ENCODE results near the gene PLEKHO2. TPM values are rescaled to one million over a fixed set of nuclear protein-coding genes. Genes with fewer than 3 reads are reported as not detected.
A peak's percentile ranks its signal among the peaks of the same experiment; 100 is the strongest.

PLEKHO2 gene
- total RNA-seq, 4 donors from 2014 or later, result 2.0 to 5.4 (median 3.3) TPM

DNA sequence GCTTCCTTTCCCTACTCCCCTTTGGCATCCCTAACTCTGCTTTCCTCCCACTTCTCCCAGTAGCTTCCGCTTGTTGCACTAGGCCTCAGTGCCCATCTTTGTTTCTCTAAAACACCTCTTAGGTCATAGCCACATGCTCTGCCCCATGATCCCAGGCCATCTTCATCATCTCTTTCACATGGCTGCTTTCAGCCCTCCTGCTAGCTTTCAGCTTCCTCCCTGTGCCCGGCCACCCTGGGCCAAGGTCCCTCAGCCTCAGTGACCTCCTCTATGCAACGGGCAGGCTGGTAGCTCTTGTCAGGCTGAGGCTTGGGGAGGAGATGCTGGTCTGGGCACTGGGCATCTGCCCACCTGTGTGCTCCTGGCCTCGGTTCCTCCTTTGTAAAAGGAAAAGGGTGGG lies 2.3 kb downstream of the PLEKHO2 start:
- H3K27me3 ChIP-seq, result no peaks in the 10 kb centered on the region
- ATAC-seq (no peak), DNase-seq (no peak)
- no peaks in the 10 kb centered on the region for H3K36me3 ChIP-seq
- peak overlapping the region; percentile 66 to 92 (median 80) for H3K4me3 ChIP-seq
- H3K4me1 ChIP-seq, result peaks cover 8 to 25% of the 10 kb centered on the region in 2 donors
- peak overlapping the region; percentile 84 to 95 (median 89) for H3K27ac ChIP-seq
- in situ Hi-C loops (cut with MboI; ENCODE audit: low sequenced_read_pairs in 4 of 4) (loop anchor here in 1 of 4 donors (10.0 kb wide), 1 partner anchor 51 kb away; no protein-coding TSS in a partner anchor), intact Hi-C loops (cut with DNase I; ENCODE audit: low total_unique reads) (loop anchor here (5.0 kb wide), 2 partner anchors 48 to 148 kb away; no protein-coding TSS in a partner anchor)
- no peaks in the 10 kb centered on the region for H3K9me3 ChIP-seq
- TF ChIP-seq POLR2A (IDR thresholded peaks at IDR 0.05), result no peak
- TF ChIP-seq, protein P1, sequence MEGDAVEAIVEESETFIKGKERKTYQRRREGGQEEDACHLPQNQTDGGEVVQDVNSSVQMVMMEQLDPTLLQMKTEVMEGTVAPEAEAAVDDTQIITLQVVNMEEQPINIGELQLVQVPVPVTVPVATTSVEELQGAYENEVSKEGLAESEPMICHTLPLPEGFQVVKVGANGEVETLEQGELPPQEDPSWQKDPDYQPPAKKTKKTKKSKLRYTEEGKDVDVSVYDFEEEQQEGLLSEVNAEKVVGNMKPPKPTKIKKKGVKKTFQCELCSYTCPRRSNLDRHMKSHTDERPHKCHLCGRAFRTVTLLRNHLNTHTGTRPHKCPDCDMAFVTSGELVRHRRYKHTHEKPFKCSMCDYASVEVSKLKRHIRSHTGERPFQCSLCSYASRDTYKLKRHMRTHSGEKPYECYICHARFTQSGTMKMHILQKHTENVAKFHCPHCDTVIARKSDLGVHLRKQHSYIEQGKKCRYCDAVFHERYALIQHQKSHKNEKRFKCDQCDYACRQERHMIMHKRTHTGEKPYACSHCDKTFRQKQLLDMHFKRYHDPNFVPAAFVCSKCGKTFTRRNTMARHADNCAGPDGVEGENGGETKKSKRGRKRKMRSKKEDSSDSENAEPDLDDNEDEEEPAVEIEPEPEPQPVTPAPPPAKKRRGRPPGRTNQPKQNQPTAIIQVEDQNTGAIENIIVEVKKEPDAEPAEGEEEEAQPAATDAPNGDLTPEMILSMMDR (IDR thresholded peaks at IDR 0.05 in 4 of 5, conservative IDR thresholded peaks at IDR 0.05 in 1 of 5), result no peak

DNA sequence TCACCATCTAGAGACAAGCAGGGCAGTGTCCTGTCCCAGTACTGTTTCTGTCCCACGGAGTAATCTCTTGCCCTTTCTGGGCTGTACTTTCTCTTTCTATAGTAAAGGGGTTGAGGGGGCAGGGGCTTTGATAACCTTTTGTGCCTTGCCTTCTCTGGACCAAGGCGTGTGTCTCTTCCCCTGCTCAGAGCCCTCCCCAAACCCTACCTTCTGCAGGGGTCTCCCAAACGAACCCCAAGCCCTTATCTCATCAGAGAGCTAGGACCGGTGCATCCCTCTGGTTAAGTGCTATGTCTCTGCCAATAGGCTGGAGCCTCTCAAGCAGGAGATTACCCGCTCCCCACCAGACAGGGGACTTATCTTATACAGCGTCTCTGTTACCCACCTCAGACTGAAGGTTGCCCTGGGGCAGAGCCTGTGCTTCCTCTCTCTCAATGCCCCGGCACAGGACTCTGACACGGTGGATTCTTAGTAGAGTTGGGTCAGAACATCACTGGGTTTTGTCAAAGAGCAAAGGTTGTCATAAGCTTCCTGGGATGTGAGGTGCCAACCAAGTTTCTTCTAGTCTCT lies 2.9 kb downstream of the PLEKHO2 start:
- no peaks in the 10 kb centered on the region for H3K9me3 ChIP-seq
- H3K4me3 ChIP-seq, result peak overlapping the region in 3 of 4 donors; percentile 8 to 85 (median 66)
- intact Hi-C loops (cut with DNase I; ENCODE audit: low total_unique reads) (loop anchor here (5.0 kb wide), 2 partner anchors 48 to 148 kb away; no protein-coding TSS in a partner anchor), in situ Hi-C loops (cut with MboI; ENCODE audit: low sequenced_read_pairs in 4 of 4) (loop anchor here in 1 of 4 donors (10.0 kb wide), 1 partner anchor 50 kb away; no protein-coding TSS in a partner anchor)
- H3K4me1 ChIP-seq, result peaks cover 8 to 25% of the 10 kb centered on the region in 2 donors
- DNase-seq (no peak), ATAC-seq (no peak)
- H3K36me3 ChIP-seq, result no peaks in the 10 kb centered on the region
- no peaks in the 10 kb centered on the region for H3K27me3 ChIP-seq
- peak overlapping the region; percentile 84 to 95 (median 89) for H3K27ac ChIP-seq
- no peak for TF ChIP-seq POLR2A (IDR thresholded peaks at IDR 0.05)
- TF ChIP-seq, protein P1 (IDR thresholded peaks at IDR 0.05 in 4 of 5, conservative IDR thresholded peaks at IDR 0.05 in 1 of 5), result no peak

DNA sequence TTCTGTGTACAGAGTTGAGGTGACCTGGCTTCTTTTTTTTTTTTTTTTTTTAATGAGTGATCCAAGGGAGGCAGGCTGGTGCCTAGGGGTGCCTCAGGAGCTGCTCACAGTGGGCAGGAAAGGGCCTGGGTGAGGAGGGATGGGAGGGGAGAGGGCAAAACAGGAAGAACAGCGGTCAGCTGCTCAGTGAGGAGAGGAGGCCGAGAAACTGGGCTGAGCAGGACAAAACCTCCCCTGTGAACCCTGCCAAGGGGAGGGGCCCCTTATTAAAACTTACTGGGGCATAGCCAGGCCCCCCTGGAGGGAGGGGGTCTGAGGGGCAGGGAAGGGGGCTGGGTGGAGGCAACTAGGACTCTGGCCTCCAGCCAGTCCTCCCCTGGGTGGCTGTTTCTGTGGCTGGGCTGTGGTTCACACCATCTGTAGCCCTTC lies 3.5 kb downstream of the PLEKHO2 start:
- H3K4me3 ChIP-seq, result peak overlapping the region in 3 of 4 donors; percentile 3 to 85 (median 8)
- no peaks in the 10 kb centered on the region for H3K9me3 ChIP-seq
- H3K27me3 ChIP-seq, result no peaks in the 10 kb centered on the region
- intact Hi-C loops (cut with DNase I; ENCODE audit: low total_unique reads), result no loop called here
- H3K27ac ChIP-seq, result peak overlapping the region; percentile 46 to 95 (median 89)
- in situ Hi-C loops (cut with MboI; ENCODE audit: low sequenced_read_pairs in 4 of 4), result loop anchor here in 1 of 4 donors (10.0 kb wide), 1 partner anchor 50 kb away; no protein-coding TSS in a partner anchor
- H3K36me3 ChIP-seq, result no peaks in the 10 kb centered on the region
- ATAC-seq (no peak), DNase-seq (no peak)
- TF ChIP-seq POLR2A (IDR thresholded peaks at IDR 0.05), result no peak
- TF ChIP-seq, protein P1 (IDR thresholded peaks at IDR 0.05 in 4 of 5, conservative IDR thresholded peaks at IDR 0.05 in 1 of 5), result no peak
- H3K4me1 ChIP-seq, result peaks cover 8 to 25% of the 10 kb centered on the region in 2 donors

DNA sequence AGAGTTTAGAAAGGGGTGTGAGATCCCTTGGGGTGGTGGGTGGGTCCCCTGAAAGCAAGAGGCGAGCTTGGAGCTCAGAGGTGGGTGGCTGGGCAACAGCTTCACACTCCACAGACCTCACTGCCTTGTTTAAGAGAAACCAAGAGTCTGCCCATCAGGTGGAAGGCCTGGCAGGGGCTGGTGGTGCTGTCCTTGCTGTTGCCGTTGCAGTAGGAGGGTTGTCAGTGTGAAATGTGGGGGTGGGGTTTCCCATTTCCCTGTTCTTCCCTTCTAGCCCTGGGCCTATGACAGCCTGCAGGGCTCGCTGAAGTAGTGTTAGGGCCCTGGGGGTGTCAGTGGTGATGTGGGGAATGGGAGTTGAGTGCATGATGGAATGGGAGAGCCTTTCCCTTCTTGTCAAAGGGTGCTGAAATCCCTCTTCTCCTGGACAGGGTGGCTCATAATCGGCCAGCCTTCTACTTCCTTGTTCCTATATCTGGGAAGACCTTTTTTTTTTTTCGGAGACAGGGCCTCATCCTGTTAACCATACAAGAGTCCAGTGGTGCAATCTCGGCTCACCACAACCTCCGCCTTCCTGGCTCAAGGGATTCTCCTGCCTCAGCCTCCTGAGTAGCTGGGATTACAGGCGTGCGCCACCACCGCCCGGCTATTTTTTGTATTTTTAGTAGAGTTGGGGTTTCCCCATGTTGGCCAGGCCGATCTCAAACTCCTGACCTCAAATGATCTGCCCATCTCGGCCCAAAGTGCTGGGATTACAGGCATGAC lies 4.3 kb downstream of the PLEKHO2 start:
- intact Hi-C loops (cut with DNase I; ENCODE audit: low total_unique reads) (no loop called here), in situ Hi-C loops (cut with MboI; ENCODE audit: low sequenced_read_pairs in 4 of 4) (loop anchor here in 1 of 4 donors (10.0 kb wide), 1 partner anchor 49 kb away; no protein-coding TSS in a partner anchor)
- ATAC-seq (no peak), DNase-seq (no peak)
- no peaks in the 10 kb centered on the region for H3K36me3 ChIP-seq
- no peaks in the 10 kb centered on the region for H3K9me3 ChIP-seq
- H3K27ac ChIP-seq, result peak overlapping the region; percentile 24 to 95 (median 89)
- H3K4me1 ChIP-seq, result peaks cover 2 to 18% of the 10 kb centered on the region in 2 donors
- peak overlapping the region in 1 of 4 donors; percentile 85 for H3K4me3 ChIP-seq
- no peaks in the 10 kb centered on the region for H3K27me3 ChIP-seq
- TF ChIP-seq, protein P1 (IDR thresholded peaks at IDR 0.05 in 4 of 5, conservative IDR thresholded peaks at IDR 0.05 in 1 of 5), result no peak
- no peak for TF ChIP-seq POLR2A (IDR thresholded peaks at IDR 0.05)
